ENCODE results near the gene PALMD. TPM values are rescaled to one million over a fixed set of nuclear protein-coding genes. Genes with fewer than 3 reads are reported as not detected.

The PALMD gene
- total and polyA plus RNA-seq, 2 donors (not counting 1 experiment from before 2014, with no cell fraction given), result not detected

- Mint-ChIP-seq H3K9me3 (ENCODE audit: insufficient read depth) (no peaks in the 10 kb centered on the region), H3K4me3 (no peak overlapping the region), H3K4me1 (no peaks in the 10 kb centered on the region), H3K27me3 (peaks cover 19% of the 10 kb centered on the region), H3K27ac (no peak overlapping the region)
- Histone ChIP-seq H3K27ac (ENCODE audit: low read length in 2 of 2) (no peak overlapping the region), H3K4me1 (ENCODE audit: control insufficient read depth in 2 of 2, insufficient read depth in 2 of 2, low read length in 2 of 2) (no peaks in the 10 kb centered on the region), H3K9me3 (ENCODE audit: control extremely low read depth in 1 of 3, control insufficient read depth in 2 of 3, insufficient read depth in 1 of 3, low read length in 2 of 3) (peaks cover 0 to 1% (median 0%) of the 10 kb centered on the region in 3 donors), H3K4me2 (replicated peaks; ENCODE audit: low read depth, low read length, poor library complexity, severe bottlenecking) (no peak overlapping the region), H3K79me2 (ENCODE audit: control insufficient read depth, insufficient read depth, low read length) (no peaks in the 10 kb centered on the region), H2AFZ (ENCODE audit: insufficient read depth, low read depth, low read length, poor library complexity, severe bottlenecking) (no peak overlapping the region), H3K4me3 (ENCODE audit: control extremely low read depth in 1 of 5, extremely low read depth in 1 of 5, insufficient read depth in 1 of 5, low read depth in 2 of 5, low read length in 4 of 5) (no peak overlapping the region), H4K20me1 (ENCODE audit: control insufficient read depth, insufficient read depth, low read length, poor library complexity, severe bottlenecking) (no peaks in the 10 kb centered on the region), H3K9ac (ENCODE audit: low read length) (no peak overlapping the region), H3K27me3 (replicated peaks in 1 of 4; ENCODE audit: control extremely low read depth in 1 of 4, control insufficient read depth in 3 of 4, insufficient read depth in 4 of 4, low read length in 3 of 4) (peaks cover 0 to 7% (median 3%) of the 10 kb centered on the region in 4 experiments), H3K36me3 (replicated peaks in 1 of 2; ENCODE audit: control extremely low read depth in 1 of 2, control insufficient read depth in 1 of 2, extremely low read depth in 1 of 2, insufficient read depth in 2 of 2, low read length in 1 of 2) (no peaks in the 10 kb centered on the region)
- ChIA-PET POLR2A (no interaction called here), CTCF (interaction anchor here (0.9 kb wide), 1 partner anchor 10 kb away, joined by 4 read pairs; no protein-coding TSS in a partner anchor)
- DNase-seq (no peak), ATAC-seq (ENCODE audit: low read depth) (no peak)
- no CpG with 5 or more reads among the region's 1 CpG for WGBS (ENCODE audit: insufficient coverage)
- intact Hi-C loops (cut with micrococcal nuclease), result no loop called here
- TF ChIP-seq EZH2 (IDR thresholded peaks at IDR 0.05; ENCODE audit: borderline replicate concordance, insufficient read depth, low read depth, low read length, poor library complexity, severe bottlenecking) (no peak), CTCF (IDR thresholded peaks at IDR 0.05) (no peak)
Observed at GRCh38 chr1:99675994-99676393, 30.1 kb downstream of the PALMD start.

- intact Hi-C loops (cut with micrococcal nuclease), result no loop called here
- H3K27ac Mint-ChIP-seq, result no peak overlapping the region
Observed at GRCh38 chr1:99676876-99677275, 31.0 kb downstream of the PALMD start.

More at GRCh38 chr1:99676876-99677275, 31.0 kb downstream of the PALMD start:
- no peak overlapping the region for H3K4me3 ChIP-seq (ENCODE audit: control extremely low read depth in 1 of 5, extremely low read depth in 1 of 5, insufficient read depth in 1 of 5, low read depth in 2 of 5, low read length in 4 of 5)
- peaks cover 0 to 1% (median 0%) of the 10 kb centered on the region in 3 donors for H3K9me3 ChIP-seq (ENCODE audit: control extremely low read depth in 1 of 3, control insufficient read depth in 2 of 3, insufficient read depth in 1 of 3, low read length in 2 of 3)
- no peak for DNase-seq
- no peaks in the 10 kb centered on the region for H3K4me1 Mint-ChIP-seq
- H3K4me2 ChIP-seq (replicated peaks; ENCODE audit: low read depth, low read length, poor library complexity, severe bottlenecking), result no peak overlapping the region
- ChIA-PET POLR2A (no interaction called here), CTCF (interaction anchor here (0.9 kb wide), 1 partner anchor 9 kb away, joined by 4 read pairs; no protein-coding TSS in a partner anchor)
- peaks cover 0 to 7% (median 3%) of the 10 kb centered on the region in 4 experiments for H3K27me3 ChIP-seq (replicated peaks in 1 of 4; ENCODE audit: control extremely low read depth in 1 of 4, control insufficient read depth in 3 of 4, insufficient read depth in 4 of 4, low read length in 3 of 4)
- H3K9me3 Mint-ChIP-seq (ENCODE audit: insufficient read depth), result no peaks in the 10 kb centered on the region
- H3K36me3 ChIP-seq (replicated peaks in 1 of 2; ENCODE audit: control extremely low read depth in 1 of 2, control insufficient read depth in 1 of 2, extremely low read depth in 1 of 2, insufficient read depth in 2 of 2, low read length in 1 of 2), result no peaks in the 10 kb centered on the region
- TF ChIP-seq CTCF (IDR thresholded peaks at IDR 0.05) (no peak), EZH2 (IDR thresholded peaks at IDR 0.05; ENCODE audit: borderline replicate concordance, insufficient read depth, low read depth, low read length, poor library complexity, severe bottlenecking) (no peak)
- peaks cover 19% of the 10 kb centered on the region for H3K27me3 Mint-ChIP-seq
- H3K4me3 Mint-ChIP-seq, result no peak overlapping the region
- no peaks in the 10 kb centered on the region for H3K4me1 ChIP-seq (ENCODE audit: control insufficient read depth in 2 of 2, insufficient read depth in 2 of 2, low read length in 2 of 2)
- no peak overlapping the region for H2AFZ ChIP-seq (ENCODE audit: insufficient read depth, low read depth, low read length, poor library complexity, severe bottlenecking)
- H3K27ac ChIP-seq (ENCODE audit: low read length in 2 of 2), result no peak overlapping the region
- no peaks in the 10 kb centered on the region for H3K79me2 ChIP-seq (ENCODE audit: control insufficient read depth, insufficient read depth, low read length)
- H3K9ac ChIP-seq (ENCODE audit: low read length), result no peak overlapping the region
- H4K20me1 ChIP-seq (ENCODE audit: control insufficient read depth, insufficient read depth, low read length, poor library complexity, severe bottlenecking), result no peaks in the 10 kb centered on the region
- ATAC-seq (ENCODE audit: low read depth), result no peak
